ENCODE measurements around the gene DKKL1.
"Not testable (repeated sequence)": the region's sequence is repeated elsewhere in the genome, so short reads cannot be mapped to it uniquely, and the experiment has no call there.

DKKL1 gene

GRCh38 chr19:49362048-49362928, 1.4 kb upstream of the DKKL1 start, which contains the start of gene TEAD2:
TEAD2 (minus strand) TSS chr19:49362416; CDS start chr19:49360075, 2,341 bp downstream.
- DNase-seq, result no peak

- no peak for DNase-seq
Observed at GRCh38 chr19:49362929-49363267, 779 bp upstream of the DKKL1 start.

GRCh38 chr19:49364083-49364737, 533 bp downstream of the DKKL1 start:
- no peak for DNase-seq

- no peak for DNase-seq
Observed at GRCh38 chr19:49366110-49366509, 2.4 kb downstream of the DKKL1 start.

- no peak for DNase-seq
Observed at GRCh38 chr19:49368711-49369358, 5.2 kb downstream of the DKKL1 start.

- DNase-seq, result no peak
Observed at GRCh38 chr19:49371184-49371583, 7.5 kb downstream of the DKKL1 start.

GRCh38 chr19:49373174-49373573, 9.5 kb downstream of the DKKL1 start:
- not testable (repeated sequence) for DNase-seq

GRCh38 chr19:49374665-49375434, 11.2 kb downstream of the DKKL1 start:
- no peak for DNase-seq

GRCh38 chr19:49378512-49378911, 14.8 kb downstream of the DKKL1 start:
- DNase-seq, result no peak

GRCh38 chr19:49380391-49380790, 16.7 kb downstream of the DKKL1 start:
- DNase-seq, result no peak

- no peak for DNase-seq
Observed at GRCh38 chr19:49382639-49383038, 19.0 kb downstream of the DKKL1 start.

- no peak for DNase-seq
Observed at GRCh38 chr19:49383599-49383998, 19.9 kb downstream of the DKKL1 start.

- DNase-seq, result peak; percentile 52 to 78 (median 58)
Observed at GRCh38 chr19:49387936-49388372, 24.3 kb downstream of the DKKL1 start, which contains the start of gene KASH5. KASH5 (plus strand) TSS chr19:49388249; CDS start chr19:49390884, 2,635 bp downstream.

- DNase-seq, result no peak
Observed at GRCh38 chr19:49389406-49389805, 25.7 kb downstream of the DKKL1 start.

GRCh38 chr19:49390131-49390928, 26.7 kb downstream of the DKKL1 start:
- no peak for DNase-seq

- no peak for DNase-seq
Observed at GRCh38 chr19:49390929-49391359, 27.3 kb downstream of the DKKL1 start.

- DNase-seq, result peak; percentile 34 to 73 (median 51)
Observed at GRCh38 chr19:49391581-49392399, 28.1 kb downstream of the DKKL1 start.

GRCh38 chr19:49393881-49394280, 30.2 kb downstream of the DKKL1 start:
- DNase-seq, result no peak

GRCh38 chr19:49395581-49396407, 32.1 kb downstream of the DKKL1 start:
- no peak for DNase-seq
